ENCODE results near the gene RNF166. TPM values are rescaled to one million over a fixed set of nuclear protein-coding genes. Genes with fewer than 3 reads are reported as not detected.

RNF166 gene
- polyA plus RNA-seq, 3 donors = 99.3 to 255 (median 120) TPM

DNA sequence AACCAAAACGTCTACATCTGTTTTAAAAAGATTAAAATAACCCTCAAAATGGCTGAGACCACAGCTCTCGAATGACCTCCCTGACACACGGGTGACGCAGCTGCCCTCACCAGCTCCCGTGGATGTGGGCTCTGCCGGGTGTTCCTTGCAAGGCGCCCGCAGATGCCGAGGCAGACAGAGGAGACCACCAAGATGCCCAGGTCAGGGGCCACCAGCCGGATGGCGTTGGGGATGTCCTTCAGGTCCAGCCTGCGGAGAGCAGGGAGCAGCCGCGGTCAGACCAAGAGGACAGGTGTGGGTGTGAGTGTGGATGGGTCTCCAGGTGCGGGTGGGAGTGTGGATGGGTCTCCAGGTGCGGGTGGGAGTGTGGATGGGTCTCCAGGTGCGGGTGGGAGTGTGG is 35.2 kb upstream of the RNF166 start:
- H3K36me3 Mint-ChIP-seq = peaks cover 19 to 45% of the 10 kb centered on the region in 2 donors
- H3K27ac Mint-ChIP-seq = peak overlapping the region in 1 of 7 donors; percentile 36
- Histone ChIP-seq H2AFZ (ENCODE audit: insufficient read depth, low read depth, low read length, poor library complexity, severe bottlenecking) (no peak overlapping the region), H4K20me1 (ENCODE audit: insufficient read depth, low read length) (peaks cover 100% of the 10 kb centered on the region), H3K27me3 (ENCODE audit: control insufficient read depth in 2 of 2, insufficient read depth in 2 of 2, low read length in 2 of 2) (no peaks in the 10 kb centered on the region), H3K9ac (ENCODE audit: insufficient read depth, low read length, poor library complexity, severe bottlenecking) (no peak overlapping the region), H3K27ac (ENCODE audit: low read depth in 1 of 2, low read length in 2 of 2) (no peak overlapping the region), H3K4me2 (replicated peaks; ENCODE audit: extremely low read depth, low read length, poor library complexity, severe bottlenecking) (no peak overlapping the region), H3K4me1 (ENCODE audit: control insufficient read depth in 1 of 2, insufficient read depth in 2 of 2, low read length in 2 of 2) (peaks cover 13 to 17% of the 10 kb centered on the region in 2 donors), H3K9me3 (replicated peaks in 1 of 2; ENCODE audit: control insufficient read depth in 1 of 2, insufficient read depth in 1 of 2, low read length in 2 of 2) (no peaks in the 10 kb centered on the region), H3K36me3 (replicated peaks in 1 of 2; ENCODE audit: control insufficient read depth in 1 of 2, insufficient read depth in 2 of 2, low read length in 2 of 2) (peaks cover 47 to 68% of the 10 kb centered on the region in 2 donors), H3K4me3 (replicated peaks in 1 of 3; ENCODE audit: low read depth in 2 of 3, low read length in 3 of 3) (no peak overlapping the region), H3K79me2 (ENCODE audit: insufficient read depth, low read length) (peaks cover 48% of the 10 kb centered on the region)
- intact Hi-C loops (cut with micrococcal nuclease) = no loop called here
- WGBS (ENCODE audit: insufficient coverage) = 95% methylated on average over 15 of the region's 17 CpGs
- peaks cover 0 to 1% (median 0%) of the 10 kb centered on the region in 3 donors for H3K27me3 Mint-ChIP-seq (ENCODE audit: low read depth in 3 of 3)
- H3K9me3 Mint-ChIP-seq = no peaks in the 10 kb centered on the region
- peaks cover 18% of the 10 kb centered on the region for H3K4me1 Mint-ChIP-seq
- TF ChIP-seq, protein P1, sequence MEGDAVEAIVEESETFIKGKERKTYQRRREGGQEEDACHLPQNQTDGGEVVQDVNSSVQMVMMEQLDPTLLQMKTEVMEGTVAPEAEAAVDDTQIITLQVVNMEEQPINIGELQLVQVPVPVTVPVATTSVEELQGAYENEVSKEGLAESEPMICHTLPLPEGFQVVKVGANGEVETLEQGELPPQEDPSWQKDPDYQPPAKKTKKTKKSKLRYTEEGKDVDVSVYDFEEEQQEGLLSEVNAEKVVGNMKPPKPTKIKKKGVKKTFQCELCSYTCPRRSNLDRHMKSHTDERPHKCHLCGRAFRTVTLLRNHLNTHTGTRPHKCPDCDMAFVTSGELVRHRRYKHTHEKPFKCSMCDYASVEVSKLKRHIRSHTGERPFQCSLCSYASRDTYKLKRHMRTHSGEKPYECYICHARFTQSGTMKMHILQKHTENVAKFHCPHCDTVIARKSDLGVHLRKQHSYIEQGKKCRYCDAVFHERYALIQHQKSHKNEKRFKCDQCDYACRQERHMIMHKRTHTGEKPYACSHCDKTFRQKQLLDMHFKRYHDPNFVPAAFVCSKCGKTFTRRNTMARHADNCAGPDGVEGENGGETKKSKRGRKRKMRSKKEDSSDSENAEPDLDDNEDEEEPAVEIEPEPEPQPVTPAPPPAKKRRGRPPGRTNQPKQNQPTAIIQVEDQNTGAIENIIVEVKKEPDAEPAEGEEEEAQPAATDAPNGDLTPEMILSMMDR (IDR thresholded peaks at IDR 0.05) = no peak
- H3K4me3 Mint-ChIP-seq = no peak overlapping the region
- DNase-seq = no peak

DNA sequence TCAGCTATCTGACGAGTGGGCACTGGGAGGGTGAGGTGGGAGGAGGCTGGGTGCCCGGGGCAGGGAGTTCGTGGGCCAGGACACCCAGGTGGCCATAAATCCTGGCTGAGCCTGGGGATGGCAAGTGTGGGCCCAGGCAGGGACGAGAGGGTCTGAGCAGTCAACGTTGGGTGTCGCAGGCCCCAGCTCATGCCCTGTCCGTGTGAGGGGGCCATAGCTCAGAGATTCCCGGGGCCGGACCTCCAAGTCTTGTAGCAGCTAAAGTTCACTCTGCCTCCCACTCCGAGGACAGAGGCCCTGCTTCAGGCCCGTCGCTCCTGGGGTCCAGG is 34.5 kb upstream of the RNF166 start:
- H4K20me1 ChIP-seq (ENCODE audit: insufficient read depth, low read length) = peaks cover 100% of the 10 kb centered on the region
- peaks cover 52 to 75% of the 10 kb centered on the region in 2 donors for H3K36me3 ChIP-seq (replicated peaks in 1 of 2; ENCODE audit: control insufficient read depth in 1 of 2, insufficient read depth in 2 of 2, low read length in 2 of 2)
- Mint-ChIP-seq H3K27me3 (ENCODE audit: low read depth in 3 of 3) (peaks cover 0 to 1% (median 0%) of the 10 kb centered on the region in 3 donors), H3K36me3 (peaks cover 24 to 50% of the 10 kb centered on the region in 2 donors), H3K9me3 (no peaks in the 10 kb centered on the region), H3K4me1 (peaks cover 11% of the 10 kb centered on the region), H3K4me3 (no peak overlapping the region), H3K27ac (no peak overlapping the region)
- TF ChIP-seq, protein P1 (IDR thresholded peaks at IDR 0.05) = no peak
- 94% methylated on average over 12 of the region's 12 CpGs for WGBS (ENCODE audit: insufficient coverage)
- H3K4me2 ChIP-seq (replicated peaks; ENCODE audit: extremely low read depth, low read length, poor library complexity, severe bottlenecking) = no peak overlapping the region
- peaks cover 6 to 10% of the 10 kb centered on the region in 2 donors for H3K4me1 ChIP-seq (ENCODE audit: control insufficient read depth in 1 of 2, insufficient read depth in 2 of 2, low read length in 2 of 2)
- H3K27me3 ChIP-seq (ENCODE audit: control insufficient read depth in 2 of 2, insufficient read depth in 2 of 2, low read length in 2 of 2) = no peaks in the 10 kb centered on the region
- intact Hi-C loops (cut with micrococcal nuclease) = no loop called here
- no peak overlapping the region for H3K9ac ChIP-seq (ENCODE audit: insufficient read depth, low read length, poor library complexity, severe bottlenecking)
- no peak overlapping the region for H3K27ac ChIP-seq (ENCODE audit: low read depth in 1 of 2, low read length in 2 of 2)
- no peaks in the 10 kb centered on the region for H3K9me3 ChIP-seq (replicated peaks in 1 of 2; ENCODE audit: control insufficient read depth in 1 of 2, insufficient read depth in 1 of 2, low read length in 2 of 2)
- peaks cover 49% of the 10 kb centered on the region for H3K79me2 ChIP-seq (ENCODE audit: insufficient read depth, low read length)
- H3K4me3 ChIP-seq (replicated peaks in 1 of 3; ENCODE audit: low read depth in 2 of 3, low read length in 3 of 3) = no peak overlapping the region
- DNase-seq = no peak
- H2AFZ ChIP-seq (ENCODE audit: insufficient read depth, low read depth, low read length, poor library complexity, severe bottlenecking) = no peak overlapping the region

Measured in CD14-positive monocyte (primary cell).